Measurements from ENCODE around the gene ADAM15.

The ADAM15 gene

DNA sequence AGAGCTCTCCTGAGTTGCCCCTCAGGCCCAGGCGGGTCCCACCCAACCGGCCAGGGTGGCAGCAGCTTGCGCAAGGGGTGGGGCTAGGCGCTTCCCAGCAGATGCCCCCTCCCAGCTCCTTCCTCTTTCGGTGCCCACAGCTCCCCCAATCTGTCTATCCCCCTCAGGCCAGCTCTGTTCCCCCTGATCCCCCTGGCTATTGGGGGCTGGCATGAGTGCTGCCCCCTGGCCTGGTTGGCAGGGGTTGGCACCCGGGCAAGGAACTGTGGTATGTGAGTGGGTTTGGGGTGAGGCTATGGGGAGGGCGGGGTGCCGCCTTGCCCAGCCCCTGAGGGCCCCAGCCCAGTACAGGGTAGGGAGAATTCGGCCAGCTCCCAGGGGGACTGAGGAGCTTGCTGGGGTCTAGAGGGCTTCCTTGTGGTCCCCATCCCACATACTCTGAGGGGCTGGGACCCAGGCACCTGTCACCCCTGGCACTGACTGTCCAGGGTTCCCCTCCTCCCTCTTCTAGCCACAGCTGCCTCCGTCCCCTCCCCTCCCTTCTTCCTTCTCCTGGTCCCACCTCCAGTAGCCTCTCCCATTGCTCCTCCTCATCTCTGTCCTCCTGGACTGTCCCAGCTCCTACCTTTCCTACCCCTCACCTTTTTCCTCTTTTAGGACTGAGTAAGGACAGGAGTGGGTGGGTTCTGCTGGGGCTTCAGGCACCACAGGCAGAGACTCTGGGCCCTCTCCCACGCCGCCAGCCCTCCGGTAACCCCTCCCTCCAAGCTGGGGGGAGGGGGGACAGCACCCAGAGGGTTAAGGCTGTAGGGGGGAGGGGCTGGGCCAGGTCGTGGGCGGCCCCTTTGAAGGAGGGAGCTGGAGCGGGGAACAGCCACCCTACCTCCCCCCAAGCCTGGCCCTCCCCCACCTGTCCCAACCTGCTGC, 42.8 kb upstream of the ADAM15 start:
- ChIA-PET CTCF (interaction anchor here (0.5 to 3.5 kb wide), 7 partner anchors 9 to 83 kb away, joined by 3 to 30 read pairs (median 3); partner anchors contain the start of gene PBXIP1), POLR2A (interaction anchor here (0.7 to 0.8 kb wide), 3 partner anchors 25 to 33 kb away, joined by 3 to 4 read pairs (median 3); partner anchors contain the start of gene FLAD1)
- Histone ChIP-seq H3K4me1 (ENCODE audit: control insufficient read depth, insufficient read depth, low read length) (peaks cover 16% of the 10 kb centered on the region), H3K9me3 (ENCODE audit: control insufficient read depth, insufficient read depth, low read depth, low read length) (no peaks in the 10 kb centered on the region), H3K4me3 (ENCODE audit: low read depth, low read length) (no peak overlapping the region), H3K27ac (ENCODE audit: extremely low read depth, low read depth, low read length) (no peak overlapping the region), H3K36me3 (ENCODE audit: control insufficient read depth in 2 of 2, insufficient read depth in 1 of 2, low read length in 2 of 2) (peaks cover 0 to 6% of the 10 kb centered on the region in 2 experiments; a peak in 1 of 3 replicates)
- TF ChIP-seq SP2 (tag by site-specific recombination; IDR thresholded peaks at IDR 0.05) (peak; percentile 35), IKZF3 (tag by site-specific recombination; IDR thresholded peaks at IDR 0.05) (peak; percentile 51; the same call in 1 of the 2 replicates), ZNF112 (tag by site-specific recombination; IDR thresholded peaks at IDR 0.05) (no peak), ZNF623 (tag by site-specific recombination; IDR thresholded peaks at IDR 0.05) (no peak), ZEB2 (tag by site-specific recombination; IDR thresholded peaks at IDR 0.05) (no peak), ZFHX2 (tag by site-specific recombination; conservative IDR thresholded peaks at IDR 0.05) (peak; percentile 63), ZNF311 (tag by site-specific recombination; IDR thresholded peaks at IDR 0.05; ENCODE audit: borderline replicate concordance) (no peak), GLIS2 (tag by site-specific recombination; IDR thresholded peaks at IDR 0.05) (peak; percentile 21; the same call in 1 of the 2 replicates), SP3 (tag by site-specific recombination; IDR thresholded peaks at IDR 0.05) (peak; percentile 46), ZNF555 (tag by site-specific recombination; conservative IDR thresholded peaks at IDR 0.05) (no peak), MZF1 (tag by site-specific recombination; IDR thresholded peaks at IDR 0.05; ENCODE audit: borderline replicate concordance) (no peak), ZNF114 (tag by site-specific recombination; IDR thresholded peaks at IDR 0.05) (no peak), ZNF223 (tag by site-specific recombination; IDR thresholded peaks at IDR 0.05) (no peak), ZFP69B (tag by site-specific recombination; IDR thresholded peaks at IDR 0.05) (0 out of 2 replicates have a peak, but pooled peaks have one; percentile 23), ZXDB (tag by site-specific recombination; IDR thresholded peaks at IDR 0.05) (no peak), ZNF585B (tag by site-specific recombination; IDR thresholded peaks at IDR 0.05) (no peak), ZNF202 (tag by site-specific recombination; IDR thresholded peaks at IDR 0.05; ENCODE audit: borderline replicate concordance) (no peak), TCF7L2 (IDR thresholded peaks at IDR 0.05; ENCODE audit: borderline replicate concordance, low read depth, low read length) (no peak)
- TF ChIP-seq, protein P1, sequence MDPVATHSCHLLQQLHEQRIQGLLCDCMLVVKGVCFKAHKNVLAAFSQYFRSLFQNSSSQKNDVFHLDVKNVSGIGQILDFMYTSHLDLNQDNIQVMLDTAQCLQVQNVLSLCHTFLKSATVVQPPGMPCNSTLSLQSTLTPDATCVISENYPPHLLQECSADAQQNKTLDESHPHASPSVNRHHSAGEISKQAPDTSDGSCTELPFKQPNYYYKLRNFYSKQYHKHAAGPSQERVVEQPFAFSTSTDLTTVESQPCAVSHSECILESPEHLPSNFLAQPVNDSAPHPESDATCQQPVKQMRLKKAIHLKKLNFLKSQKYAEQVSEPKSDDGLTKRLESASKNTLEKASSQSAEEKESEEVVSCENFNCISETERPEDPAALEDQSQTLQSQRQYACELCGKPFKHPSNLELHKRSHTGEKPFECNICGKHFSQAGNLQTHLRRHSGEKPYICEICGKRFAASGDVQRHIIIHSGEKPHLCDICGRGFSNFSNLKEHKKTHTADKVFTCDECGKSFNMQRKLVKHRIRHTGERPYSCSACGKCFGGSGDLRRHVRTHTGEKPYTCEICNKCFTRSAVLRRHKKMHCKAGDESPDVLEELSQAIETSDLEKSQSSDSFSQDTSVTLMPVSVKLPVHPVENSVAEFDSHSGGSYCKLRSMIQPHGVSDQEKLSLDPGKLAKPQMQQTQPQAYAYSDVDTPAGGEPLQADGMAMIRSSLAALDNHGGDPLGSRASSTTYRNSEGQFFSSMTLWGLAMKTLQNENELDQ (tag by site-specific recombination; IDR thresholded peaks at IDR 0.05; ENCODE audit: low read depth), result no peak
- TF ChIP-seq, protein P2, sequence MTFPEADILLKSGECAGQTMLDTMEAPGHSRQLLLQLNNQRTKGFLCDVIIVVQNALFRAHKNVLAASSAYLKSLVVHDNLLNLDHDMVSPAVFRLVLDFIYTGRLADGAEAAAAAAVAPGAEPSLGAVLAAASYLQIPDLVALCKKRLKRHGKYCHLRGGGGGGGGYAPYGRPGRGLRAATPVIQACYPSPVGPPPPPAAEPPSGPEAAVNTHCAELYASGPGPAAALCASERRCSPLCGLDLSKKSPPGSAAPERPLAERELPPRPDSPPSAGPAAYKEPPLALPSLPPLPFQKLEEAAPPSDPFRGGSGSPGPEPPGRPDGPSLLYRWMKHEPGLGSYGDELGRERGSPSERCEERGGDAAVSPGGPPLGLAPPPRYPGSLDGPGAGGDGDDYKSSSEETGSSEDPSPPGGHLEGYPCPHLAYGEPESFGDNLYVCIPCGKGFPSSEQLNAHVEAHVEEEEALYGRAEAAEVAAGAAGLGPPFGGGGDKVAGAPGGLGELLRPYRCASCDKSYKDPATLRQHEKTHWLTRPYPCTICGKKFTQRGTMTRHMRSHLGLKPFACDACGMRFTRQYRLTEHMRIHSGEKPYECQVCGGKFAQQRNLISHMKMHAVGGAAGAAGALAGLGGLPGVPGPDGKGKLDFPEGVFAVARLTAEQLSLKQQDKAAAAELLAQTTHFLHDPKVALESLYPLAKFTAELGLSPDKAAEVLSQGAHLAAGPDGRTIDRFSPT (tag by site-specific recombination; IDR thresholded peaks at IDR 0.05), result peak; percentile 68
- TF ChIP-seq, protein P3, sequence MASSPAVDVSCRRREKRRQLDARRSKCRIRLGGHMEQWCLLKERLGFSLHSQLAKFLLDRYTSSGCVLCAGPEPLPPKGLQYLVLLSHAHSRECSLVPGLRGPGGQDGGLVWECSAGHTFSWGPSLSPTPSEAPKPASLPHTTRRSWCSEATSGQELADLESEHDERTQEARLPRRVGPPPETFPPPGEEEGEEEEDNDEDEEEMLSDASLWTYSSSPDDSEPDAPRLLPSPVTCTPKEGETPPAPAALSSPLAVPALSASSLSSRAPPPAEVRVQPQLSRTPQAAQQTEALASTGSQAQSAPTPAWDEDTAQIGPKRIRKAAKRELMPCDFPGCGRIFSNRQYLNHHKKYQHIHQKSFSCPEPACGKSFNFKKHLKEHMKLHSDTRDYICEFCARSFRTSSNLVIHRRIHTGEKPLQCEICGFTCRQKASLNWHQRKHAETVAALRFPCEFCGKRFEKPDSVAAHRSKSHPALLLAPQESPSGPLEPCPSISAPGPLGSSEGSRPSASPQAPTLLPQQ (tag by site-specific recombination; IDR thresholded peaks at IDR 0.05), result 0 out of 2 replicates have a peak, but pooled peaks have one; percentile 14
- TF ChIP-seq, protein P4, sequence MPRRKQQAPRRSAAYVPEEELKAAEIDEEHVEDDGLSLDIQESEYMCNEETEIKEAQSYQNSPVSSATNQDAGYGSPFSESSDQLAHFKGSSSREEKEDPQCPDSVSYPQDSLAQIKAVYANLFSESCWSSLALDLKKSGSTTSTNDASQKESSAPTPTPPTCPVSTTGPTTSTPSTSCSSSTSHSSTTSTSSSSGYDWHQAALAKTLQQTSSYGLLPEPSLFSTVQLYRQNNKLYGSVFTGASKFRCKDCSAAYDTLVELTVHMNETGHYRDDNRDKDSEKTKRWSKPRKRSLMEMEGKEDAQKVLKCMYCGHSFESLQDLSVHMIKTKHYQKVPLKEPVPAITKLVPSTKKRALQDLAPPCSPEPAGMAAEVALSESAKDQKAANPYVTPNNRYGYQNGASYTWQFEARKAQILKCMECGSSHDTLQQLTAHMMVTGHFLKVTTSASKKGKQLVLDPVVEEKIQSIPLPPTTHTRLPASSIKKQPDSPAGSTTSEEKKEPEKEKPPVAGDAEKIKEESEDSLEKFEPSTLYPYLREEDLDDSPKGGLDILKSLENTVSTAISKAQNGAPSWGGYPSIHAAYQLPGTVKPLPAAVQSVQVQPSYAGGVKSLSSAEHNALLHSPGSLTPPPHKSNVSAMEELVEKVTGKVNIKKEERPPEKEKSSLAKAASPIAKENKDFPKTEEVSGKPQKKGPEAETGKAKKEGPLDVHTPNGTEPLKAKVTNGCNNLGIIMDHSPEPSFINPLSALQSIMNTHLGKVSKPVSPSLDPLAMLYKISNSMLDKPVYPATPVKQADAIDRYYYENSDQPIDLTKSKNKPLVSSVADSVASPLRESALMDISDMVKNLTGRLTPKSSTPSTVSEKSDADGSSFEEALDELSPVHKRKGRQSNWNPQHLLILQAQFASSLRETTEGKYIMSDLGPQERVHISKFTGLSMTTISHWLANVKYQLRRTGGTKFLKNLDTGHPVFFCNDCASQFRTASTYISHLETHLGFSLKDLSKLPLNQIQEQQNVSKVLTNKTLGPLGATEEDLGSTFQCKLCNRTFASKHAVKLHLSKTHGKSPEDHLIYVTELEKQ (tag by site-specific recombination; IDR thresholded peaks at IDR 0.05; ENCODE audit: borderline replicate concordance), result no peak
- TF ChIP-seq, protein P5, sequence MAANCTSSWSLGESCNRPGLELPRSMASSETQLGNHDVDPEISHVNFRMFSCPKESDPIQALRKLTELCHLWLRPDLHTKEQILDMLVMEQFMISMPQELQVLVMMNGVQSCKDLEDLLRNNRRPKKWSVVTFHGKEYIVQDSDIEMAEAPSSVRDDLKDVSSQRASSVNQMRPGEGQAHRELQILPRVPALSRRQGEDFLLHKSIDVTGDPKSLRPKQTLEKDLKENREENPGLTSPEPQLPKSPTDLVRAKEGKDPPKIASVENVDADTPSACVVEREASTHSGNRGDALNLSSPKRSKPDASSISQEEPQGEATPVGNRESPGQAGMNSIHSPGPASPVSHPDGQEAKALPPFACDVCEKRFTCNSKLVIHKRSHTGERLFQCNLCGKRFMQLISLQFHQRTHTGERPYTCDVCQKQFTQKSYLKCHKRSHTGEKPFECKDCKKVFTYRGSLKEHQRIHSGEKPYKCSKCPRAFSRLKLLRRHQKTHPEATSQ (tag by site-specific recombination; IDR thresholded peaks at IDR 0.05), result no peak

Measured in HEK293 (cell line).